Adrenal gland (tissue), 12 donors: ENCODE data around the gene CCL8. TPM values are rescaled to one million over a fixed set of nuclear protein-coding genes. Genes with fewer than 3 reads are reported as not detected.
"Not testable (repeated sequence)": the region's sequence is repeated elsewhere in the genome, so short reads cannot be mapped to it uniquely, and the experiment has no call there.

Experiments
- DNase-seq, 7 donors: peaks; one replicate each; pipeline ENCODE4 v3.0.0-alpha.2; 2019 to 2020
- H3K27ac ChIP-seq, 5 donors: fragments of 200-600 bp; sonication (generic) in 4 of 5; 1 replicate in 3 of 5; 2 replicates in 2 of 5; pipeline versions ENCODE4 v1.5.1 to v1.8.0; 2016 to 2020; ENCODE audit warnings: mild to moderate bottlenecking in 1 of 5
- H3K27me3 ChIP-seq: fragments of 200-600 bp; 2 replicates; pipeline ENCODE4 v1.8.0; 2021
- H3K36me3 ChIP-seq, 2 donors: fragments of 200-600 bp; replicated peaks in 1 of 2; 1 replicate in 1 of 2; 2 replicates in 1 of 2; pipeline versions ENCODE4 v1.5.1 to v1.8.0; 2018 to 2022
- H3K4me1 ChIP-seq, 2 donors: fragments of 200-600 bp; replicated peaks in 1 of 2; 1 replicate in 1 of 2; 2 replicates in 1 of 2; pipeline versions ENCODE4 v1.5.1 to v1.8.0; 2018 to 2021
- H3K4me3 ChIP-seq, 4 donors: fragments of 200-600 bp; sonication (generic) in 3 of 4; one replicate each; pipeline ENCODE4 v1.5.1; 2016 to 2018
- H3K9me3 ChIP-seq, 3 donors: fragments of 200-600 bp; sonication (generic) in 1 of 3; replicated peaks in 1 of 3; 1 replicate in 2 of 3; 2 replicates in 1 of 3; pipeline versions ENCODE4 v1.5.1 to v1.8.0; 2016 to 2021
- CTCF ChIP-seq, 6 experiments: fragments of 450-650 bp in 4 of 6; fragments of 200-600 bp in 2 of 6; sonication (generic) in 1 of 6; IDR thresholded peaks; 1 replicate in 5 of 6; 2 replicates in 1 of 6; pipeline versions ENCODE4 v1.5.1 to v1.8.0; 2016 to 2021; ENCODE audit warnings: antibody characterized with exemption in 6 of 6, mild to moderate bottlenecking in 2 of 6, moderate library complexity in 1 of 6
- POLR2A ChIP-seq, 2 donors: fragments of 450-650 bp; IDR thresholded peaks; one replicate each; pipeline ENCODE4 v1.6.1; 2017; ENCODE audit warnings: antibody characterized with exemption in 2 of 2, mild to moderate bottlenecking in 2 of 2, moderate library complexity in 1 of 2
- WGBS, 4 donors: extraction: QIAGEN DNeasy Blood & Tissue Kit in 2 of 4; methylation state at CpG; one replicate each; pipeline versions ENCODE4 v1.1.5 to v1.1.7; 2013 to 2017; 5-methylcytosine and 5-hydroxymethylcytosine counted together
- intact Hi-C, 2 donors: fragments of 100-400 bp; cut with DNase I; formaldehyde crosslinking; loops; one replicate each; pipeline versions ENCODE4 v1.14.1 to v1.15.0; 2022 to 2023
- polyA plus RNA-seq, 3 donors: library from polyadenylated mRNA; stranded (reverse); fragments of 200-250 nt in 2 of 3; fragments of 350-450 nt in 1 of 3; fragmentation: Illumina TruSeq in 1 of 3; extraction: RNeasy Lipid Tissue Mini Kit (QIAGEN cat#74804) in 1 of 3; gene quantifications; one replicate each; pipeline ENCODE4 v1.2.3, GENCODE V29; 2013 to 2014
- total RNA-seq, 9 donors: library from RNA; depleted of rRNA in 4 of 9; stranded (reverse); fragments of >200 nt in 4 of 9; fragments of 120-200 nt in 1 of 9; fragmentation: NEBNext Ultra II Directional in 1 of 9; extraction: Animal tissue kit (Norgen Biotek cat#: 25700) in 1 of 9; gene quantifications; one replicate each; pipeline versions ENCODE4 v1.1.0 to v1.2.4, GENCODE V29; 2013 to 2023
- donor health status: healthy with polysubstance abuse.
- donor health status: Bipolar disorder and iron deficiency.
- donor health status: DM: yes; HTN: yes; CAD: no.
- donor health status: DM: no; HTN: no; CAD: no.
- donor health status: DM: no; HTN: no; CAD: no.
- donor health status: DM: yes; HTN: yes; CAD: no.

The CCL8 gene
- total and polyA plus RNA-seq, 12 donors: 0.17 to 5.4 (median 1.1) TPM; not detected in 2

GRCh38 chr17:34318474-34318873, 761 bp upstream of the CCL8 start:
- 43 to 79% (median 65%) methylated on average over 3 of the region's 3 CpGs for WGBS, 4 donors
- intact Hi-C loops: loop anchor here in 1 of 2 donors (5.0 kb wide), 1 partner anchor 66 kb away; no protein-coding TSS in a partner anchor
- Histone ChIP-seq H3K27me3 (no peaks in the 10 kb centered on the region), H3K36me3 (no peaks in the 10 kb centered on the region), H3K4me1 (peaks cover 0 to 17% of the 10 kb centered on the region in 2 donors), H3K4me3 (no peak overlapping the region), H3K27ac (peak overlapping the region in 2 of 5 donors; percentile 48 to 52), H3K9me3 (no peaks in the 10 kb centered on the region)
- TF ChIP-seq CTCF (IDR thresholded peaks at IDR 0.05) (no peak), POLR2A (IDR thresholded peaks at IDR 0.05) (no peak)
- no peak for DNase-seq

DNA sequence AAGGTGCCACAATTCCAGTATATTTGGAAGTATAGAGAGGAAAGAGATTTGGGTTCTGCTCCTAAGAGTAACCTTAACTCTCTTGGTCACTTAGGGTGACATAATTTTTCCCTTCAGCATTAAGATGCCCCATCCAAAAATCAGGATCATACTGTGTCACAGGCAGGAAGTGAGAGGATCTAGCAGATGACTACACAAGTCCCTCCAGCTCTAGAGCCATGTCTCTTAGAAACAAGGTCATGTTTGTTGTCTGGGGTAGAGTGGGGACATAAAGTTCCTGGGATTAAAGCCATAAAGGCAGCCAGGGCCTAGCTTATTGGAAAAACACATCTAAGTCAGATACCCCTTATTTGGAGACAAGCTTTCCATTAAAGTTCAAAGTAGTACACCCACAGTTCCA, 2.7 kb downstream of the CCL8 start:
- Histone ChIP-seq H3K4me1 (peaks cover 0 to 7% of the 10 kb centered on the region in 2 donors), H3K27me3 (peaks cover 3% of the 10 kb centered on the region), H3K36me3 (no peaks in the 10 kb centered on the region), H3K27ac (no peak overlapping the region), H3K9me3 (no peaks in the 10 kb centered on the region), H3K4me3 (no peak overlapping the region)
- TF ChIP-seq CTCF (IDR thresholded peaks at IDR 0.05) (no peak), POLR2A (IDR thresholded peaks at IDR 0.05) (no peak)
- intact Hi-C loops: no loop called here
- DNase-seq: no peak

DNA sequence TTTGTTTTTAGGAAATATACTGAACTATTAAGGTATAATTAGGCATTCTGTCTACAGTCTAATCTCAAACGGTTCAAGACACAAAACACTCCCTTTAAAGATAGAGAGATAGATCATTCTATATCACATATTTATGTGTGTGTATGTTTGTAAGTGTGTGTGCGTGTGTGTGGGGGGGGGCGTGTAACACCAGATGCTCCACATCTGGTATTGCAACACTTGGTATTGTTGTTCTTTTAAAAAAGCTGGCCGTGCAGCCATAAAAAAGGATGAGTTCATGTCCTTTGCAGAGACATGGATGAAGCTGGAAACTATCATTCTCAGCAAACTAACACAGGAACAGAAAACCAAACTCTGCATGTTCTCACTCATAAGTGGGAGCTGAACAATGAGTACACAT, 8.3 kb downstream of the CCL8 start:
- H3K36me3 ChIP-seq, H3K4me1 ChIP-seq, intact Hi-C loops, H3K9me3 ChIP-seq, DNase-seq, H3K27ac ChIP-seq, H3K4me3 ChIP-seq, H3K27me3 ChIP-seq: not testable (repeated sequence)
- WGBS, 4 donors: 33 to 56% (median 45%) methylated on average over 4 of the region's 4 CpGs

DNA sequence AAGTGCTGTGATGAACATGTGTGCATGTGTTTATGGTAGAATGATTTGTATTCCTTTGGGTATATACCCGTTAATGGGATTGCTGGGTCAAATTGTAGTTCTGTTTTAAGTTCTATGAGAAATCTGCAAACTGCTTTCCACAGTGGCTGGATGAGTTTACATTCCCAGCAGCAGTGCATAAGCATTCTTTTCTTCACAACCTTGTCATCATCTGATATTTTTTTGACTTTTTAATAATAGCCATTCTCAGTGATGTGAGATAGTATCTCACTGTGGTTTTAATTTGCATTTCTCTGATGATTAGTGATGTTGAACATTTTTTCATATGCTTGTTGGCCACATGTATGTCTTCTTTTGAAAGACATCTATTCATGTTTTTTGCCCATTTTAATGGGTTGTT, 18.5 kb downstream of the CCL8 start:
- no peak overlapping the region for H3K4me3 ChIP-seq
- no peak for DNase-seq
- no peak overlapping the region for H3K27ac ChIP-seq
- no peaks in the 10 kb centered on the region for H3K36me3 ChIP-seq
- no peak for TF ChIP-seq CTCF (IDR thresholded peaks at IDR 0.05)
- no peak for TF ChIP-seq POLR2A (IDR thresholded peaks at IDR 0.05)
- H3K4me1 ChIP-seq: no peaks in the 10 kb centered on the region
- intact Hi-C loops: no loop called here
- H3K9me3 ChIP-seq: no peaks in the 10 kb centered on the region
- WGBS, 4 donors: 54 to 67% (median 57%) methylated on average over 1 of the region's 1 CpG
- peaks cover 5% of the 10 kb centered on the region for H3K27me3 ChIP-seq

- no peaks in the 10 kb centered on the region for H3K36me3 ChIP-seq
- TF ChIP-seq CTCF (IDR thresholded peaks at IDR 0.05) (no peak), POLR2A (IDR thresholded peaks at IDR 0.05) (no peak)
- no peaks in the 10 kb centered on the region for H3K4me1 ChIP-seq
- intact Hi-C loops: no loop called here
- no peak overlapping the region for H3K4me3 ChIP-seq
- H3K27ac ChIP-seq: no peak overlapping the region
- WGBS, 4 donors: 74 to 85% (median 81%) methylated on average over 3 of the region's 3 CpGs
- H3K27me3 ChIP-seq: peaks cover 5% of the 10 kb centered on the region
- H3K9me3 ChIP-seq: no peaks in the 10 kb centered on the region
- DNase-seq: no peak
Measured at GRCh38 chr17:34339138-34339770, 20.0 kb downstream of the CCL8 start.
